NT2/D1 (cell line): ENCODE measurements around the gene BAG1.

Source experiments
- DNase-seq: peaks from one replicate; pipeline ENCODE4 v3.0.0-alpha.2; 2011; ENCODE audit warnings: low read depth, low spot score
- H3K27me3 ChIP-seq: 2 replicates; pipeline ENCODE4 v1.6.0; 2011; ENCODE audit warnings: mild to moderate bottlenecking; ENCODE audit not compliant: insufficient read length, insufficient read depth
- H3K36me3 ChIP-seq: 2 replicates; pipeline ENCODE4 v1.6.1; 2011; ENCODE audit warnings: mild to moderate bottlenecking, low read length, mixed read lengths; ENCODE audit not compliant: insufficient read depth, insufficient read length
- H3K4me1 ChIP-seq: 2 replicates; pipeline ENCODE4 v1.5.1; 2011; ENCODE audit not compliant: insufficient read depth, insufficient read length
- H3K4me3 ChIP-seq: 2 replicates; pipeline ENCODE4 v1.5.1; 2011; ENCODE audit warnings: low read depth; ENCODE audit not compliant: insufficient read length
- H3K9ac ChIP-seq: 2 replicates; pipeline ENCODE4 v1.6.0; 2011; ENCODE audit warnings: low read depth; ENCODE audit not compliant: insufficient read length
- H3K9me3 ChIP-seq: 2 replicates; pipeline ENCODE4 v1.5.1; 2011; ENCODE audit warnings: mild to moderate bottlenecking, low read length; ENCODE audit not compliant: insufficient read depth
- SUZ12 ChIP-seq: IDR thresholded peaks from 2 replicates; pipeline ENCODE4 v1.6.1; 2011; ENCODE audit not compliant: insufficient read length, insufficient read depth; ENCODE audit errors: extremely low read depth
- YY1 ChIP-seq: IDR thresholded peaks from 2 replicates; pipeline ENCODE4 v1.6.1; 2011; ENCODE audit not compliant: insufficient read length, insufficient read depth
- ZNF274 ChIP-seq: IDR thresholded peaks from 2 replicates; pipeline ENCODE4 v1.6.1; 2011; ENCODE audit warnings: mild to moderate bottlenecking, low read depth, low read length

The BAG1 gene

DNA sequence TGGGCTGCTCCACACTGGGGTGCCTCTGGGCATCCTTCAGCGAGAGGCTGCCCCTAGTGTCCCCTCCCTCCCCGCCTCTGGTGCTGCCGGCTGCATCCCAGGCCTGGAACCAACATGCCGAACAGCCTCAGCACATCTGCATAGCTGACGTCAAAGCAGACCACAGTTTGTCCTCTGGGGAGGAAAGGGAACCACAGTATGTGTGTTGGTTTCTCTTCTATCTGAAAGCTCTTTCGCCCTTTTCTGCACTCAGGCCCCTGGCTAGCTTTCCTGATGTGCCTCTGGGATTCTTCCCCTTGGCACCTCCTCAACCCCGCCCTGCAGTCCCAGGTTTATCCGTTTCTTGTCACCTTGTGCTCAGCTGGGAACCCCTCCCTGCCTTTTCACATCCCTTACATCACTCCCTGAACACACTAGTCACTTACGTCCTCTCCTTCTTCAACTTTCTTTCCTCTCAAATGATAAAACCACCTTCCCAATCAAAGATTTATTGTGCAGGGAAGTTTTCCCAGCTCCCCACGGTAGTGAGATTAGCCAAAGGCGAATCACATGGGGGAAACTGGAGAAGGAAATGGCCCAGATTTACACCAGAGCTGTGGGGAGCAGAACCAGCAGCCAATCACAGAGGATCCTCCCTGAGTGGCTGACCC is 61.8 kb downstream of the BAG1 start:
- Histone ChIP-seq H3K4me3 (no peak overlapping the region), H3K4me1 (no peaks in the 10 kb centered on the region), H3K9ac (no peak overlapping the region), H3K36me3 (no peaks in the 10 kb centered on the region), H3K27me3 (no peaks in the 10 kb centered on the region), H3K9me3 (no peaks in the 10 kb centered on the region)
- TF ChIP-seq YY1 (no peak), SUZ12 (no peak), ZNF274 (no peak)
- no peak for DNase-seq
